SK-N-SH (cell line): Measurements from ENCODE around the gene MYH15. TPM values are rescaled to one million over a fixed set of nuclear protein-coding genes. Genes with fewer than 3 reads are reported as not detected.

Source experiments
- CTCF ChIA-PET: fragments of 300-600, 350-600 bp; formaldehyde crosslinking; extraction: SDS; loops from one replicate; lab custom pipeline; 2021; lab: Yijun Ruan, JAX
- POLR2A ChIA-PET: fragments of 350-600 bp; sonication (Branson Sonifier 250); formaldehyde crosslinking; extraction: SDS; loops from one replicate; lab custom pipeline; 2020; ENCODE audit warnings: antibody characterized with exemption, inconsistent platforms; lab: Yijun Ruan, JAX
- DNase-seq: peaks from one replicate; pipeline ENCODE4 v3.0.0; 2012
- H2AFZ ChIP-seq: fragments of 200-600 bp; sonication (generic); 2 replicates; pipeline ENCODE4 v1.8.1; 2016; ENCODE audit warnings: antibody characterized with exemption, mild to moderate bottlenecking, low read depth
- H3F3A ChIP-seq: fragments of 200-600 bp; sonication (generic); replicated peaks from 2 replicates; pipeline ENCODE3; 2016; ENCODE audit warnings: antibody characterized with exemption, mild to moderate bottlenecking; ENCODE audit not compliant: insufficient read depth
- H3K27ac ChIP-seq, 2 experiments: fragments of 200-500 bp in 1 of 2; fragments of 200-600 bp in 1 of 2; sonication (Bioruptor generic) in 1 of 2; sonication (generic), shearing (Covaris generic) in 1 of 2; 2 replicates each; pipeline versions ENCODE4 v1.5.1 to v1.6.1; 2014 to 2016; ENCODE audit warnings: low read depth in 2 of 2, inconsistent platforms in 1 of 2, low read length in 1 of 2, mild to moderate bottlenecking in 1 of 2, mixed read lengths in 1 of 2
- H3K27me3 ChIP-seq: fragments of 200-600 bp; sonication (generic), shearing (Covaris generic); 2 replicates; pipeline ENCODE4 v1.6.1; 2016; ENCODE audit warnings: mixed run types; ENCODE audit not compliant: insufficient read depth
- H3K36me3 ChIP-seq, 2 experiments: fragments of 200-500 bp in 1 of 2; fragments of 200-600 bp in 1 of 2; sonication (Bioruptor generic) in 1 of 2; sonication (generic) in 1 of 2; replicated peaks in 1 of 2; 2 replicates each; pipeline versions ENCODE3 to v1.5.1; 2014 to 2016; ENCODE audit warnings: low read length in 1 of 2, mild to moderate bottlenecking in 1 of 2; ENCODE audit not compliant: insufficient read depth in 2 of 2, control insufficient read depth in 1 of 2
- H3K4me1 ChIP-seq, 2 experiments: fragments of 200-500 bp in 1 of 2; fragments of 200-600 bp in 1 of 2; sonication (Bioruptor generic) in 1 of 2; sonication (generic), shearing (Covaris generic) in 1 of 2; 2 replicates each; pipeline versions ENCODE4 v1.5.1 to v1.6.1; 2014 to 2016; ENCODE audit warnings: low read depth in 1 of 2, low read length in 1 of 2, mixed run types in 1 of 2; ENCODE audit not compliant: insufficient read depth in 2 of 2, control insufficient read depth in 1 of 2
- H3K4me2 ChIP-seq: fragments of 200-600 bp; sonication (generic), shearing (Covaris generic); 2 replicates; pipeline ENCODE4 v1.6.1; 2017; ENCODE audit warnings: mixed run types
- H3K4me3 ChIP-seq, 2 experiments: fragments of 200-500 bp in 1 of 2; fragments of 200-600 bp in 1 of 2; sonication (Bioruptor generic) in 1 of 2; sonication (generic), shearing (Covaris generic) in 1 of 2; 2 replicates each; pipeline versions ENCODE4 v1.5.1 to v1.8.1; 2014 to 2016; ENCODE audit warnings: low read depth in 2 of 2, inconsistent platforms in 1 of 2, low read length in 1 of 2, mild to moderate bottlenecking in 1 of 2, mixed read lengths in 1 of 2, moderate library complexity in 1 of 2
- H3K79me2 ChIP-seq: fragments of 200-600 bp; sonication (generic); 2 replicates; pipeline ENCODE4 v1.8.1; 2017; ENCODE audit warnings: mild to moderate bottlenecking; ENCODE audit not compliant: insufficient read depth
- H3K9ac ChIP-seq: fragments of 200-600 bp; sonication (generic); 2 replicates; pipeline ENCODE4 v1.6.1; 2017; ENCODE audit warnings: mixed run types
- H3K9me2 ChIP-seq: fragments of 200-600 bp; sonication (generic); 2 replicates; pipeline ENCODE4 v1.6.1; 2017; ENCODE audit warnings: mixed run types
- H3K9me3 ChIP-seq: fragments of 200-600 bp; sonication (generic); 2 replicates; pipeline ENCODE4 v1.6.1; 2017; ENCODE audit warnings: mixed run types, mild to moderate bottlenecking, moderate library complexity
- H4K20me1 ChIP-seq: fragments of 200-600 bp; sonication (generic); 2 replicates; pipeline ENCODE4 v1.6.1; 2017; ENCODE audit warnings: mild to moderate bottlenecking, mixed run types; ENCODE audit not compliant: insufficient read depth
- CHD2 ChIP-seq: fragments of 150-350 bp; IDR thresholded peaks from 2 replicates; pipeline ENCODE4 v1.6.1; 2018; ENCODE audit warnings: low read length; ENCODE audit not compliant: partially characterized antibody
- ELF1 ChIP-seq: IDR thresholded peaks from 2 replicates; pipeline ENCODE4 v1.4.0; 2012
- EZH2phosphoT487 ChIP-seq: fragments of 200-600 bp; sonication (generic); IDR thresholded peaks from 2 replicates; pipeline ENCODE4 v1.6.1; 2017; ENCODE audit warnings: low read depth, mixed run types, mild to moderate bottlenecking, antibody characterized with exemption, moderate library complexity, borderline replicate concordance
- FOXJ3 ChIP-seq: sonication (generic); formaldehyde crosslinking; IDR thresholded peaks from 2 replicates; pipeline ENCODE4 v1.5.1; 2020; ENCODE audit warnings: mild to moderate bottlenecking, missing genetic modification reagents
- FOXM1 ChIP-seq: IDR thresholded peaks from 2 replicates; pipeline ENCODE4 v1.4.0; 2012; ENCODE audit warnings: low read depth, mild to moderate bottlenecking
- GABPA ChIP-seq: IDR thresholded peaks from 2 replicates; pipeline ENCODE4 v1.4.0; 2012; ENCODE audit warnings: low read depth, mild to moderate bottlenecking
- GATA2 ChIP-seq: sonication (generic); formaldehyde crosslinking; IDR thresholded peaks from 2 replicates; pipeline ENCODE4 v1.5.0; 2020; ENCODE audit warnings: mild to moderate bottlenecking, missing genetic modification reagents
- IRF3 ChIP-seq: fragments of 150-350 bp; IDR thresholded peaks from 2 replicates; pipeline ENCODE4 v1.6.1; 2016; ENCODE audit warnings: mild to moderate bottlenecking, low read depth, low read length
- MXI1 ChIP-seq: IDR thresholded peaks from 2 replicates; pipeline ENCODE4 v1.6.1; 2012; ENCODE audit warnings: mild to moderate bottlenecking, low read depth, low read length, improper control_type of control experiment
- NRF1 ChIP-seq: IDR thresholded peaks from 2 replicates; pipeline ENCODE4 v1.6.1; 2012; ENCODE audit warnings: low read depth, mild to moderate bottlenecking, low read length
- PBX3 ChIP-seq: IDR thresholded peaks from 2 replicates; pipeline ENCODE4; 2012
- RAD21 ChIP-seq: IDR thresholded peaks from 2 replicates; pipeline ENCODE4 v1.6.1; 2012; ENCODE audit warnings: mild to moderate bottlenecking, low read length
- RCOR1 ChIP-seq: fragments of 150-350 bp; IDR thresholded peaks from 2 replicates; pipeline ENCODE4 v1.6.1; 2017; ENCODE audit warnings: antibody characterized with exemption, low read length
- RXRA ChIP-seq: IDR thresholded peaks from 2 replicates; pipeline ENCODE4 v1.4.0; 2012; ENCODE audit warnings: low read depth, mild to moderate bottlenecking, borderline replicate concordance
- SIN3A ChIP-seq: IDR thresholded peaks from 2 replicates; pipeline ENCODE4 v1.6.1; 2012; ENCODE audit warnings: low read depth, mild to moderate bottlenecking, low read length, moderate library complexity, borderline replicate concordance
- TCF12 ChIP-seq: IDR thresholded peaks from 2 replicates; pipeline ENCODE4 v1.4.0; 2012
- USF1 ChIP-seq: IDR thresholded peaks from 2 replicates; pipeline ENCODE4 v1.4.0; 2012; ENCODE audit warnings: low read depth, borderline replicate concordance
- YY1 ChIP-seq: IDR thresholded peaks from 2 replicates; pipeline ENCODE4 v1.4.0; 2012; ENCODE audit warnings: low read depth, mild to moderate bottlenecking
- WGBS: methylation state at CpG from one replicate; pipeline ENCODE4 v1.1.6; 2017; ENCODE audit warnings: low lambda C conversion rate; 5-methylcytosine and 5-hydroxymethylcytosine counted together
- polyA plus RNA-seq, 3 experiments: library from polyadenylated mRNA; depleted of rRNA; stranded (reverse); fragments of >200 nt; gene quantifications; 2 replicates each; pipeline ENCODE4 v1.2.3, GENCODE V29; 2012

The MYH15 gene
- polyA plus RNA-seq, 1 of the 3 experiments (the other 2 are of a cell fraction) = 2.1 TPM

- Histone ChIP-seq H3K4me1 (peaks cover 13 to 24% of the 10 kb centered on the region in 2 experiments; a peak in 3 of 4 replicates), H3F3A (no peaks in the 10 kb centered on the region), H3K9me2 (no peaks in the 10 kb centered on the region), H4K20me1 (no peaks in the 10 kb centered on the region), H3K79me2 (no peaks in the 10 kb centered on the region), H3K27me3 (no peaks in the 10 kb centered on the region), H3K4me3 (no peak overlapping the region), H2AFZ (peak overlapping the region; percentile 64; the same call in 1 of the 2 replicates), H3K4me2 (peak overlapping the region; percentile 6; the same call in 1 of the 2 replicates), H3K9ac (no peak overlapping the region), H3K27ac (peak overlapping the region; percentile 25 to 97; a peak in 3 of 4 replicates), H3K9me3 (no peaks in the 10 kb centered on the region; the same call in 1 of the 2 replicates), H3K36me3 (no peaks in the 10 kb centered on the region)
- WGBS = 44% methylated on average over 7 of the region's 7 CpGs
- ChIA-PET POLR2A (interaction anchor here (0.8 to 1.1 kb wide), 3 partner anchors 13 to 52 kb away, joined by 3 to 4 read pairs (median 4); no protein-coding TSS in a partner anchor), CTCF (interaction anchor here (0.8 to 4.0 kb wide), 12 partner anchors 11 to 781 kb away, joined by 3 to 35 read pairs (median 4); no protein-coding TSS in a partner anchor)
- DNase-seq = peak; percentile 39
- TF ChIP-seq TCF12 (peak; percentile 77), FOXM1 (no peak), FOXJ3 (peak; percentile 75), RCOR1 (peak; percentile 65; the same call in 1 of the 2 replicates), RAD21 (peak; percentile 28; the same call in 1 of the 2 replicates), GATA2 (CRISPR knock-in tag) (peak; percentile 80), SIN3A (no peak), MXI1 (peak; percentile 42; the same call in 1 of the 2 replicates), CHD2 (peak; percentile 81)
Observed at GRCh38 chr3:108441071-108441507, 69.3 kb downstream of the MYH15 start.

- no peaks in the 10 kb centered on the region for H3K9me2 ChIP-seq
- H3K27ac ChIP-seq = no peak overlapping the region
- H3K4me2 ChIP-seq = no peak overlapping the region
- no peaks in the 10 kb centered on the region for H3K79me2 ChIP-seq
- no peaks in the 10 kb centered on the region for H3F3A ChIP-seq
- no peak overlapping the region for H3K9ac ChIP-seq
- no peaks in the 10 kb centered on the region for H3K9me3 ChIP-seq
- H4K20me1 ChIP-seq = no peaks in the 10 kb centered on the region
- peaks cover 0 to 4% of the 10 kb centered on the region in 2 experiments for H3K36me3 ChIP-seq
- H3K4me1 ChIP-seq = peaks cover 13 to 24% of the 10 kb centered on the region in 2 experiments; a peak in 3 of 4 replicates
- DNase-seq = no peak
- no peak for TF ChIP-seq TCF12
- TF ChIP-seq ELF1 = no peak
- no peak for TF ChIP-seq IRF3
- no peak for TF ChIP-seq RCOR1
- TF ChIP-seq USF1 = no peak
- TF ChIP-seq GABPA = no peak
- TF ChIP-seq EZH2phosphoT487 = no peak
- no peak for TF ChIP-seq YY1
- no peak for TF ChIP-seq MXI1
- no peak for TF ChIP-seq PBX3
- no peak for TF ChIP-seq NRF1
- no peak for TF ChIP-seq CHD2
- TF ChIP-seq RXRA = no peak
- CTCF ChIA-PET = interaction anchor here (0.7 to 1.3 kb wide), 5 partner anchors 31 to 865 kb away, joined by 3 to 4 read pairs (median 3); no protein-coding TSS in a partner anchor
- POLR2A ChIA-PET = no interaction called here
- H3K4me3 ChIP-seq = no peak overlapping the region
- H2AFZ ChIP-seq = no peak overlapping the region
- no peaks in the 10 kb centered on the region for H3K27me3 ChIP-seq
Observed at GRCh38 chr3:108438542-108438941, 71.9 kb downstream of the MYH15 start.
